A673 (cell line): ENCODE results near the gene OCSTAMP. TPM values are rescaled to one million over a fixed set of nuclear protein-coding genes. Genes with fewer than 3 reads are reported as not detected.

Experiments used
- BruUV-seq: library from RNA; stranded (reverse); fragments of 400-500 nt; replicated peaks from 2 replicates; lab custom pipeline; 2021; lab: Mats Ljungman, UMichigan
- CTCF ChIA-PET: fragments of 300-600 bp; sonication (Branson Sonifier 250); formaldehyde crosslinking; loops from one replicate; lab custom pipeline; 2022; ENCODE audit warnings: antibody characterized with exemption; lab: Charles Lee
- POLR2A ChIA-PET: fragments of 300-600 bp; sonication (Branson Sonifier 250); formaldehyde crosslinking; loops from one replicate; lab custom pipeline; 2022; ENCODE audit warnings: antibody characterized with exemption; ENCODE audit not compliant: low non-redundant PET; lab: Charles Lee
- DNase-seq: peaks from one replicate; pipeline ENCODE4 v3.0.0-alpha.2; 2015; ENCODE audit warnings: low spot score
- H3K27ac ChIP-seq: fragments of 200-600 bp; sonication (generic); 2 replicates; pipeline ENCODE4 v1.5.1; 2016; ENCODE audit warnings: mixed run types, low read depth, mild to moderate bottlenecking, mixed read lengths, antibody characterized with exemption, low read length; ENCODE audit not compliant: poor library complexity, severe bottlenecking
- H3K27me3 ChIP-seq: fragments of 200-600 bp; sonication (generic); replicated peaks from 2 replicates; pipeline ENCODE4 v1.6.1; 2017; ENCODE audit warnings: mixed run types, low read depth, mild to moderate bottlenecking, mixed read lengths, antibody characterized with exemption, low read length; ENCODE audit not compliant: insufficient read depth, poor library complexity
- H3K36me3 ChIP-seq: fragments of 200-600 bp; sonication (generic); 2 replicates; pipeline ENCODE4 v1.6.1; 2016; ENCODE audit warnings: mixed run types, mild to moderate bottlenecking, mixed read lengths, antibody characterized with exemption, low read length; ENCODE audit not compliant: insufficient read depth, poor library complexity, severe bottlenecking
- H3K4me1 ChIP-seq: fragments of 200-600 bp; sonication (generic); 2 replicates; pipeline ENCODE4 v1.6.1; 2017; ENCODE audit warnings: mixed run types, mild to moderate bottlenecking, mixed read lengths, antibody characterized with exemption, low read length; ENCODE audit not compliant: insufficient read depth, poor library complexity, severe bottlenecking
- H3K4me3 ChIP-seq: fragments of 200-600 bp; sonication (generic); 2 replicates; pipeline ENCODE4 v1.5.1; 2016; ENCODE audit warnings: low read depth, mixed run types, mild to moderate bottlenecking, mixed read lengths, low read length; ENCODE audit not compliant: poor library complexity, severe bottlenecking
- H3K9me3 ChIP-seq: fragments of 200-600 bp; sonication (generic); 2 replicates; pipeline ENCODE4 v1.6.1; 2016; ENCODE audit warnings: mixed run types, low read depth, mild to moderate bottlenecking, mixed read lengths, antibody characterized with exemption, low read length; ENCODE audit not compliant: poor library complexity, severe bottlenecking
- CTCF ChIP-seq: fragments of 300-800, 200-600 bp; sonication (generic); conservative IDR thresholded peaks from 2 replicates; pipeline ENCODE4 v1.5.1; 2017; ENCODE audit warnings: low read depth, mild to moderate bottlenecking, antibody characterized with exemption, low read length, moderate library complexity, mixed read lengths
- EZH2 ChIP-seq: fragments of 200-600 bp; sonication (generic); IDR thresholded peaks from 2 replicates; pipeline ENCODE4 v1.6.1; 2017; ENCODE audit warnings: borderline replicate concordance, low read depth, mild to moderate bottlenecking, mixed read lengths, antibody characterized with exemption, low read length; ENCODE audit not compliant: poor library complexity, severe bottlenecking
- intact Hi-C: fragments of 100-400 bp; cut with micrococcal nuclease; formaldehyde crosslinking; loops from one replicate; pipeline ENCODE4 v1.10.0; 2022; ENCODE audit not compliant: unreplicated experiment
- total RNA-seq: library from RNA; stranded (reverse); gene quantifications from 2 replicates; pipeline ENCODE4 v1.2.3, GENCODE V29; 2021

OCSTAMP gene
- total RNA-seq, 1 experiment from 2014 or later: not detected

- DNase-seq: no peak
- Histone ChIP-seq H3K27me3 (no peaks in the 10 kb centered on the region), H3K9me3 (no peaks in the 10 kb centered on the region), H3K27ac (no peak overlapping the region), H3K4me1 (no peaks in the 10 kb centered on the region), H3K4me3 (no peak overlapping the region), H3K36me3 (no peaks in the 10 kb centered on the region)
- intact Hi-C loops: no loop called here
- ChIA-PET POLR2A (no interaction called here), CTCF (no interaction called here)
- TF ChIP-seq EZH2: no peak
- no peak for TF ChIP-seq CTCF
- no TSS peak for BruUV-seq
Measured at GRCh38 chr20:46573788-46574584, 23.5 kb upstream of the OCSTAMP start.

DNA sequence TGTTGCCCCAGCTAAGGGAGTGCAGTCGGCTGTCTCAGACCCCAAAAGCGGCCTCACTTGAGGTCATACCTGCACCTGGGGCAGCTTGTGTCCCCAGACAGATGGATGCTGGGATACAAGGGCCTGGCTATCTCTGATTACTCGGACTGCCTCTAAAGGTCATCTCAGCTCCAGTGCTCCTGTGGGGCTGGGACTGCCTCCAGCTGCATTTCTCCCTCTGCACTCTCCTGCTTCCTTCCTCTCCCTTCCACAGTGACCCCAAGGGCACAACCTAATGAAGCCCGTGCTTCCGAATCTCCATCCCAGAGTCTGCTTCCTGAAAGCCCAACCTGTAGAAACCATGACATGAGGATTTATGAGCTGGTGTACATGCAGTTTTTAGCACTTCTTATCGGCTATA lies 22.8 kb upstream of the OCSTAMP start:
- H3K27me3 ChIP-seq: no peaks in the 10 kb centered on the region
- no peaks in the 10 kb centered on the region for H3K9me3 ChIP-seq
- POLR2A ChIA-PET: no interaction called here
- no peak overlapping the region for H3K4me3 ChIP-seq
- no peaks in the 10 kb centered on the region for H3K4me1 ChIP-seq
- no peaks in the 10 kb centered on the region for H3K36me3 ChIP-seq
- BruUV-seq: no TSS peak
- no peak overlapping the region for H3K27ac ChIP-seq
- no peak for DNase-seq
- no peak for TF ChIP-seq CTCF
- TF ChIP-seq EZH2: no peak
- CTCF ChIA-PET: no interaction called here
- intact Hi-C loops: no loop called here

DNA sequence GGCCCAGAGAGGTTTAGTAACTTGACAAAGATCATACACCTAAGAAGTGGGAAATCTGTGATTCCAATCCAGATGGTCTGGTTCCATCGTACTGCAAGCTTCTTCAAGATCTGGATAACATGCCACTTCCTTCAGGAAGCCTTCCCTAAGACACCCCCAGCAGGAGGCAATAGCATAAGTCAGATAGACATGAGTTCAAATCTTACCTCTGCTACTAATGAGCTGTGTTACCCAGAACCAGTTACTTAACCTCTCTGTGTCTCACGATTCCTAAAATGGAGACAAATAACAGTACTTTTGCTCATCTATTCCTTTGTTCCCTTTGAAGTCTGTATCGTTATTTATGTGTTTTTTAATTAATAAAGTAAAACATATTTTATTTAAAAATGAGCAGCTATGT lies 22.3 kb upstream of the OCSTAMP start:
- H3K9me3 ChIP-seq: no peaks in the 10 kb centered on the region
- no peaks in the 10 kb centered on the region for H3K4me1 ChIP-seq
- CTCF ChIA-PET: no interaction called here
- intact Hi-C loops: no loop called here
- DNase-seq: no peak
- no peak for TF ChIP-seq CTCF
- no peak for TF ChIP-seq EZH2
- BruUV-seq: no TSS peak
- H3K4me3 ChIP-seq: no peak overlapping the region
- POLR2A ChIA-PET: no interaction called here
- no peaks in the 10 kb centered on the region for H3K36me3 ChIP-seq
- no peak overlapping the region for H3K27ac ChIP-seq
- H3K27me3 ChIP-seq: no peaks in the 10 kb centered on the region
